C4-2B (cell line): Measurements from ENCODE around the gene DDTL.

Source experiments
- ZFX ChIP-seq: fragments of 450-650 bp; IDR thresholded peaks from 2 replicates; pipeline ENCODE4 v1.6.1; 2017
- TF ChIP-seq, protein P1 (sequence below): fragments of 450-650 bp; conservative IDR thresholded peaks from 2 replicates; pipeline ENCODE4 v1.5.1; 2017; ENCODE audit warnings: mild to moderate bottlenecking

DNA sequence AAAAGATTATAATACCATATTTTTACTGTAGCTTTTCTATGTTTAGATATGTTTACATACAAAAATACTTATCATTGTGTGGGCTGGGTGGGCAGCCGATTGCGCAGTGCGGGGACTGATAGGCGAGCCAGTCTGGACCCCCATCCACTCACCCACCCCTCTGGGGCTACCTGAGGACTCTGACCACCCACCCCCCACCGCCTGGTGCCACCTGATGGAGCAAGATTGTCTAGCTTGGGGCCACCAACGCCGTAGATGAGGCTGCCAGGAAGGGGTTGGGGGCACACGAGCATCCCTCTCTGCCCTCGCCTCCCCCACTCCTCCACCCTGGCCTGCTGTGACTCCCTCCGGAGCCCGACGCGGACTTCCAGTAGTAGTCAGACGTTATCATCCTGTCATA, 40.1 kb upstream of the DDTL start:
- TF ChIP-seq, protein P1, sequence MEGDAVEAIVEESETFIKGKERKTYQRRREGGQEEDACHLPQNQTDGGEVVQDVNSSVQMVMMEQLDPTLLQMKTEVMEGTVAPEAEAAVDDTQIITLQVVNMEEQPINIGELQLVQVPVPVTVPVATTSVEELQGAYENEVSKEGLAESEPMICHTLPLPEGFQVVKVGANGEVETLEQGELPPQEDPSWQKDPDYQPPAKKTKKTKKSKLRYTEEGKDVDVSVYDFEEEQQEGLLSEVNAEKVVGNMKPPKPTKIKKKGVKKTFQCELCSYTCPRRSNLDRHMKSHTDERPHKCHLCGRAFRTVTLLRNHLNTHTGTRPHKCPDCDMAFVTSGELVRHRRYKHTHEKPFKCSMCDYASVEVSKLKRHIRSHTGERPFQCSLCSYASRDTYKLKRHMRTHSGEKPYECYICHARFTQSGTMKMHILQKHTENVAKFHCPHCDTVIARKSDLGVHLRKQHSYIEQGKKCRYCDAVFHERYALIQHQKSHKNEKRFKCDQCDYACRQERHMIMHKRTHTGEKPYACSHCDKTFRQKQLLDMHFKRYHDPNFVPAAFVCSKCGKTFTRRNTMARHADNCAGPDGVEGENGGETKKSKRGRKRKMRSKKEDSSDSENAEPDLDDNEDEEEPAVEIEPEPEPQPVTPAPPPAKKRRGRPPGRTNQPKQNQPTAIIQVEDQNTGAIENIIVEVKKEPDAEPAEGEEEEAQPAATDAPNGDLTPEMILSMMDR = no peak
- TF ChIP-seq ZFX = no peak
